Measurements from ENCODE around the gene GAPDHS. TPM values are rescaled to one million over a fixed set of nuclear protein-coding genes. Genes with fewer than 3 reads are reported as not detected.

The GAPDHS gene
- total and polyA plus RNA-seq, 12 donors = not detected

DNA sequence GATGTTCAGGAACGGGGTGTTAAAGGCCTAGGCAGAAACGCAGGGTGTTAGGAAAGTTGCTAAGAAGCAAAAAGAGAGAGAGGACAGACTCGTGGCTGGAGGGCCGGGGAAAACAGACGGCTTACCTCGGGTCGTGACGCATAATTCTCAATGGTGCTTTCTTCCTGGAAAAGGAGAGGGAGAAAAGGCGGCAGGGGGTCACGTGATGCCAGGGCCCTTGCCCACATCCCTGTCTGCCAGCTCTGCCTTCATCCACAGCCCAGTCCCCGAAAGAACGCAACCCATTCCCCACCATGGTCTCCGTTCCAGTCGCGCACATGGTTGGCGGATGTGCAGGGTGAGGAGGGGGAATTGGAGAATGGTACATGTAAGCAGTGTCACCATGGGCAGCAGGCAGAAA, 44.6 kb upstream of the GAPDHS start:
- no peak overlapping the region for H3K27ac ChIP-seq
- H3K36me3 ChIP-seq = no peaks in the 10 kb centered on the region
- DNase-seq (no peak), ATAC-seq (no peak)
- no peaks in the 10 kb centered on the region for H3K4me1 ChIP-seq
- H3K4me3 ChIP-seq = no peak overlapping the region
- H3K9me3 ChIP-seq = no peaks in the 10 kb centered on the region
- TF ChIP-seq, protein P1, sequence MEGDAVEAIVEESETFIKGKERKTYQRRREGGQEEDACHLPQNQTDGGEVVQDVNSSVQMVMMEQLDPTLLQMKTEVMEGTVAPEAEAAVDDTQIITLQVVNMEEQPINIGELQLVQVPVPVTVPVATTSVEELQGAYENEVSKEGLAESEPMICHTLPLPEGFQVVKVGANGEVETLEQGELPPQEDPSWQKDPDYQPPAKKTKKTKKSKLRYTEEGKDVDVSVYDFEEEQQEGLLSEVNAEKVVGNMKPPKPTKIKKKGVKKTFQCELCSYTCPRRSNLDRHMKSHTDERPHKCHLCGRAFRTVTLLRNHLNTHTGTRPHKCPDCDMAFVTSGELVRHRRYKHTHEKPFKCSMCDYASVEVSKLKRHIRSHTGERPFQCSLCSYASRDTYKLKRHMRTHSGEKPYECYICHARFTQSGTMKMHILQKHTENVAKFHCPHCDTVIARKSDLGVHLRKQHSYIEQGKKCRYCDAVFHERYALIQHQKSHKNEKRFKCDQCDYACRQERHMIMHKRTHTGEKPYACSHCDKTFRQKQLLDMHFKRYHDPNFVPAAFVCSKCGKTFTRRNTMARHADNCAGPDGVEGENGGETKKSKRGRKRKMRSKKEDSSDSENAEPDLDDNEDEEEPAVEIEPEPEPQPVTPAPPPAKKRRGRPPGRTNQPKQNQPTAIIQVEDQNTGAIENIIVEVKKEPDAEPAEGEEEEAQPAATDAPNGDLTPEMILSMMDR (IDR thresholded peaks at IDR 0.05) = no peak
- peaks cover 0 to 34% (median 15%) of the 10 kb centered on the region in 7 donors for H3K27me3 ChIP-seq
- intact Hi-C loops (cut with DNase I) = no loop called here
- 86 to 92% methylated on average over 16 of the region's 16 CpGs for WGBS, 2 donors

DNA sequence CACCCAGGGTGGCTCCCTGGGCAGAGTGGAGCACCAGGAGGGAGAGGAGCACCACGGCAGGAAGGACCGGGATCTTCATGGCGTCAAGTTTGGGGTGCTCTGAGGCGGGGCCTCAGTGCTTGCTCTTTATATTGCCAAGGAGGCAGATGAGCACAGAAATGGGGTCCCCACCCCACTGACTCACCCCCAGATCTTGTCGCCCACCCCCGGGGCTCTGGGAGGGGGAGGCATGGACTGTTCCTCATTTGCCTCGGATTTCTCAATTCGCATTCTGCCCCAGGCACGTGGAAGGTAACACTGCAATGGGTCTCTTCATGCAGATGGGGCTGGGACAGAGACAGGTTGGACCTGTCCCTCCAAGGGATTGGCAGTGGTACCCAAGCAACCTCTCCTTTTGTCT, 42.9 kb upstream of the GAPDHS start, which contains the start of gene KRTDAP:
TSS of gene KRTDAP (minus strand) at position 101 of the 400 bp plus-strand sequence. CDS start at position 79, 22 bp downstream.
- Histone ChIP-seq H3K9me3 (no peaks in the 10 kb centered on the region), H3K36me3 (no peaks in the 10 kb centered on the region), H3K27me3 (peaks cover 0 to 34% (median 15%) of the 10 kb centered on the region in 7 donors), H3K4me1 (peaks cover 0 to 4% (median 3%) of the 10 kb centered on the region in 9 donors), H3K4me3 (no peak within 1 kb of the TSS), H3K27ac (no peak within 1 kb of the TSS)
- intact Hi-C loops (cut with DNase I) = loop anchor here in 3 of 10 donors (5.0 to 10.0 kb wide), 3 partner anchors 136 to 216 kb away; partner anchors contain the start of gene FFAR3 (in 1 of the 3)
- DNase-seq (no peak), ATAC-seq (no peak)
- 79 to 85% methylated on average over 9 of the region's 9 CpGs for WGBS, 2 donors
- TF ChIP-seq, protein P1 (IDR thresholded peaks at IDR 0.05) = no peak

DNA sequence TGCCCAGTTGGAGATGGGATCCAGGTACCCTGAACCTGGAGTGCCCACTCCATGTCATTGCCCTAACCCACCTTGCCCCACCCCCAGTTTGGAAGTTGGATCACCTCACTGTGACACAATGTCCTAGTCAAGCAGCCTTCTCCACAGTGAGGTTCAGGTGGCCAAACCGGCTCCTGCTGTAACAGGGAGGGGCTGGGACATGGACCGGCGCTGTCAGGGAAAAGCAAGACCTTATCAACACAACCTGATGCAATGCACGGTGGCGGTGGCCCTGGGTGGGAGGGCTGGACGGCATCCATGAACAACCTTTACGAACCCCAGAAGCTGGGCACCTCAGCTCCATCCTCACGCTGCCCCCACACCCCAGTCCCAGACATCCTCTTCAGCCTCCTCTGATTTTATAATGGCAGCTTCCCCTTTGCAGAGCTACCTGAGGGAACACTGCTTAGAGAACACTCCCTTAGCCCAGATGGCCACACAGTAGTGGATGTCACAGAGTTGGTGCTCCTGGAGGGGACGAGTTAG, 41.4 kb upstream of the GAPDHS start:
- H3K27me3 ChIP-seq = peaks cover 0 to 34% (median 14%) of the 10 kb centered on the region in 7 donors
- 88 to 92% methylated on average over 9 of the region's 9 CpGs for WGBS, 2 donors
- peaks cover 0 to 8% (median 3%) of the 10 kb centered on the region in 9 donors for H3K4me1 ChIP-seq
- H3K27ac ChIP-seq = no peak overlapping the region
- no peak for DNase-seq
- ATAC-seq = no peak
- H3K36me3 ChIP-seq = no peaks in the 10 kb centered on the region
- no peak overlapping the region for H3K4me3 ChIP-seq
- no peaks in the 10 kb centered on the region for H3K9me3 ChIP-seq
- intact Hi-C loops (cut with DNase I) = loop anchor here in 3 of 10 donors (5.0 to 10.0 kb wide), 3 partner anchors 137 to 217 kb away; partner anchors contain the start of gene FFAR3 (in 1 of the 3)
- TF ChIP-seq, protein P1 (IDR thresholded peaks at IDR 0.05) = no peak

DNA sequence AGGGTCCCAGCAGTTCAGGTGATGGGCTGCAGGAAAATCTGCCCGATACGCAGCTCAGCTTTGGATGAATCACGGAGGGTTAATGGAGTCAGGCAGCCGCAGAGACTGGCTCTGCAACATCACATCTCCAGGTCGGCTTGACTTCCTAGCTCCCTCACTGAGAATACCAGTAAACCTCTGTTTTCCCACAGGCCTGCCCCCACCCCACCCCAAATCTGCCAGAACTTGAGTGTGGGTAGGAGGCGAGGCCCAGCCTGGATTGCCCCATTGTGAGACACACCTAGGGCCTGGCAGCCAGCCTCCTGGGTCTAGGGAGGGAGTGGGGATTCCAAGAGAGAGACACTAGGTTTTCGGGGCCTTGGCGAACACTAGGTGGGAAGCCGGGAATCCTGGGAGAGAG, 39.3 kb upstream of the GAPDHS start:
- H3K9me3 ChIP-seq = no peaks in the 10 kb centered on the region
- DNase-seq (no peak), ATAC-seq (no peak)
- peaks cover 0 to 8% (median 3%) of the 10 kb centered on the region in 9 donors for H3K4me1 ChIP-seq
- WGBS, 2 donors = 90 to 94% methylated on average over 9 of the region's 9 CpGs
- H3K27me3 ChIP-seq = peaks cover 0 to 24% (median 8%) of the 10 kb centered on the region in 7 donors
- H3K27ac ChIP-seq = no peak overlapping the region
- H3K4me3 ChIP-seq = no peak overlapping the region
- intact Hi-C loops (cut with DNase I) = loop anchor here in 6 of 10 donors (2.0 to 10.0 kb wide), 4 partner anchors 139 to 219 kb away; partner anchors contain the start of gene FFAR3 (in 1 of the 6)
- no peaks in the 10 kb centered on the region for H3K36me3 ChIP-seq
- TF ChIP-seq, protein P1 (IDR thresholded peaks at IDR 0.05) = no peak
